Fibroblast of upper back skin (primary cell): ENCODE data around the gene SRSF10.
"Not testable (repeated sequence)": the region's sequence is repeated elsewhere in the genome, so short reads cannot be mapped to it uniquely, and the experiment has no call there.

Experiments
- DNase-seq: peaks from one replicate; pipeline ENCODE4 v3.0.0-alpha.2; 2013

The SRSF10 gene

GRCh38 chr1:23958040-23958809 lies 21.9 kb downstream of the SRSF10 start:
- not testable (repeated sequence) for DNase-seq

- DNase-seq, result no peak
Observed at GRCh38 chr1:23957096-23957495, 23.0 kb downstream of the SRSF10 start.

GRCh38 chr1:23953020-23953419 lies 27.1 kb downstream of the SRSF10 start:
- DNase-seq, result no peak

DNA sequence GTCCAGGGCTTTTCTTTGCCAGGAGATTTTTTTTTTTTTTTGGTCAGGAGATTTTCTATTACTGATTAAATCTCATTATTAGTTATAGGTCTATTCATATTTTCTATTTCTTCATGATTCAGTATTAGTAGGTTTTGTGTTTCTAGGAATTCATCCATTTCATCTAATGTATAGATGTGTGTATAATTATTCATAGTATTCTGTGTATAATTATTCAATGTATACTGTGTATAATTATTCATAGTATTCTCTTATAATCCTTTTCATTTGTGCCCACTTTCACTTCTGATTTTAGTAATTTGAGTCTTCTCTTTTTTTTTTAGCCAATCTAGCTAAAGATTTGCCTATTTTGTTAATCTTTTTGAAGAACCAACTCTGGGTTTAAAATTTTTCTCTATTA lies 32.8 kb downstream of the SRSF10 start:
- DNase-seq, result no peak

DNA sequence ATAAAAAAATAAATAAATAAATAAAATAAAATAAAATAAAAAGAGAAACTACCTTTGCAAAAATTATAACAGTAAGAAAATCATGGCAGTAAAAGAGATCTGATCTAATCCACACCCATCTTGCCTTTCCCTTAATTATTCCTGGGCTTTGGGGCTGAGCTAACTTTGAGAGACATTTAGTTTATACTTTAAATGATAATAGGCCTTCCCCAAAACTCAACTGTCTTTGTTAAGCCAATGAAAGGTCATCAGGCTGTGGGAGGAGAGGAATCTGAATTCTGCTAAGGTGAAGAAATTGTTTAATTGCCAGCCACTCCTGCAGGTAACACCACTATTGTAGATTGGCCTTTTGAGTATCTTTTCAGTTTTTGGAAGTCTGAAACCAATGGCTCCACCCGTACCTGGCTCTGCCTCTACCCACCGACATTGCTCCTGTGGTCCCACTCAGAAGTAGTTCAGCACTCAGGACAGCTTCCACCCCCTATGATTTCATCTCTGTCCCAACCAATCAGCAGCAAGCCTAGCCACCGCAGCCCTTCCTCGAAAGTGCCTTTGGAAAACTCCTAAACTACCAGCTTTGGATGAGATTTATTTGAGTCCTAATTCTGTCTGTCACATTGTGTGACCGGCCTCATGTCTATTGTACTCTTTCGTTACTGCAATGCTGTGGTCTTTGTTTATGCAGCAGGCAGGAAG lies 43.5 kb downstream of the SRSF10 start:
- DNase-seq, result no peak

- DNase-seq, result no peak
Observed at GRCh38 chr1:23931491-23931880, 48.6 kb downstream of the SRSF10 start.

DNA sequence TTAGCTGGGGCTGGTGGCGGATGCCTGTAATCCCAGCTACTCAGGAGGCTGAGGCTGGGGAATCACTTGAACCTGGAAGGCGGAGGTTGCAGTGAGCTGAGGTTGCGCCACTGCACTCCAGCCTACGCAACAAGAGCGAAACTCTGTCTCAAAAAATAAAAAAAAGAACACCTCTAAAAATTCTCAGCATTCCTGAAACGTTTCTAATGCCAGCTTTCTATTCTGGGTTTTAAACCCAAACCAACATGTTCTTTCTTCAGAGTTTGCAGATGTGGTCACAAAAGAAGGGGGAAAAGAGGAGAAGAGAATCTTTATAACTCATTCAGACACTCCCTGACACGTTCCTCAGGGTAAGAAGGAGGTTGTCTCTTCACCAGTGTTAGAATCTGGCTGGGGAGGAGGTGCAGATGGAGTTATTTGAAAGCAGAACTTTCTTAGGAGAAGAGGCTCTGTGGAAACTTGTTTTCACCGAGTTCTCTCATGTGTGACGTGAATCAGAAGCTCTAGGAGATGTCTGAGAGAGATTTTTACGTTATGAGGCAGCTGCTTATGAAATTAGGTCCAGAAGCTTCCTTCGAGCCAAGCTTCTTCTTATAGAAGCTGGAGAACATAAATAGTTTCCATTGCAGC lies 49.2 kb downstream of the SRSF10 start:
- peak; percentile 73 for DNase-seq

DNA sequence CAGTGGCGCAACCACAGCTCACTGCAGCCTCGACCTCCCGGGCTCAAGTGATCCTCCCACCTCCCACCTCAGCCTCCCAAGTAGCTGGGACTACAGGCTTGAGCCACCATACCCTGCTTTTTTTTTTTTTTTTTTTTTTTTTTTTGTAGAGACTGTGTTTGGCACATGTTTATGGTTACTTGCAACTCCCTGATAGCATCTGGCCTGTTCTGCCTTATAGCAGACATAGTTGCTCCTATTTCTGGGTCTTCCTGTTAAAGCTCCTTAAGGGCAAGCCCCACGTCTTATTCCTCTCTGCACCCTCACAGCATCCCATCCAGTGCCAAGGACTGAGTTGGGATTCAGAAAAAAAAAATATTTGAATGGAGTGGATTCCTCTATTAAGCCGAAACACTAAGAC lies 49.9 kb downstream of the SRSF10 start:
- no peak for DNase-seq

- no peak for DNase-seq
Observed at GRCh38 chr1:23928789-23929188, 51.3 kb downstream of the SRSF10 start.

- DNase-seq, result no peak
Observed at GRCh38 chr1:23927097-23927496, 53.0 kb downstream of the SRSF10 start.

- DNase-seq, result no peak
Observed at GRCh38 chr1:23925279-23925678, 54.8 kb downstream of the SRSF10 start.

DNA sequence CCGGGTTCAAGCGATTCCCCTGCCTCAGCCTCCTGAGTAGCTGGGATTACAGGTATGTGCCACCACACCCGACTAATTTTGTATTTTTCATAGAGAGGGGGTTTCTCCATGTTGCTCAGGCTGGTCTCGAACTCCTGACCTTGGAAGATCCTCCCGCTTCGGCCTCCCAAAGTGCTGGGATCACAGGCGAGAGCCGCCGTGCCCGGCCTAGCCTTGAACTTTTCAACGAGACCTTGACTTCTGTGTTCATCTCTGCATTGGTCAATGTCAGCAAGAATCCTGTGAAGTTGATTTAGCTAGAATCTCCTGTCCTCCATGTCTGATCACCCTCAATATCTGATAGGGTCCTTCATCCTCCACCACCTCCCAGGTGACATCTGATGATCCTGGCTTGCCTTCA lies 55.5 kb downstream of the SRSF10 start:
- no peak for DNase-seq

- no peak for DNase-seq
Observed at GRCh38 chr1:23923592-23924499, 56.3 kb downstream of the SRSF10 start.

GRCh38 chr1:23922321-23922943 lies 57.7 kb downstream of the SRSF10 start:
- no peak for DNase-seq

GRCh38 chr1:23916209-23917131 lies 63.7 kb downstream of the SRSF10 start:
- DNase-seq, result peak; percentile 62

GRCh38 chr1:23915466-23915865 lies 64.7 kb downstream of the SRSF10 start:
- DNase-seq, result no peak

DNA sequence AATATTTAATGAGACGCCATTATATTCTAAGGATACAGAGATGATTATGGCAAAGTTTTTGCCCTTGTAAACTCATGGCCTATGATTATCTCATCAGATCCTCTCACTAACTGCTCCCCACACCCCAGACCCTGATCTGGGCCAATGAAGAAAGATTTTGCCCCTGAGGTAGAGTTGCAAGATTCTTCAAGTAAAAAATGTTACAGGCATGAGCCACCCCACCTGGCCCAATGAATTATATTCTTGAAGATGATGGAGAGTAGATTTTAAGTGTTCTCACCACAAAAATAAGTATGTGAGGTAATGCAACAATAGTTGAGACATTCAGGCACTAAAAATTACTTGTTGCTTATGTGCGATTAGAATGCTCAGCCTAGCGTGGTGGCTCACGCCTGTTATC lies 65.2 kb downstream of the SRSF10 start:
- DNase-seq, result no peak
